H1 (cell line): ENCODE data around the gene MYO9B. TPM values are rescaled to one million over a fixed set of nuclear protein-coding genes. Genes with fewer than 3 reads are reported as not detected.

Experiments used
- CTCF ChIA-PET: fragments of 300-600 bp; sonication (Branson Sonifier 250); formaldehyde crosslinking; loops from one replicate; lab custom pipeline; 2021; ENCODE audit not compliant: partially characterized antibody; lab: Charles Lee
- POLR2A ChIA-PET: fragments of 300-600 bp; sonication (Branson Sonifier 250); formaldehyde crosslinking; loops from one replicate; lab custom pipeline; 2021; ENCODE audit warnings: inconsistent platforms; ENCODE audit not compliant: partially characterized antibody; lab: Charles Lee
- DNase-seq, 2 experiments: peaks; one replicate each; pipeline versions ENCODE4 v3.0.0 to v3.0.0-alpha.2; 2010 to 2022; ENCODE audit warnings: low spot score in 2 of 2, low read depth in 1 of 2, mixed read lengths in 1 of 2
- FAIRE-seq: peaks from 2 replicates; lab custom pipeline; 2011; peaks lifted over from hg19 to GRCh38; lab: Jason Lieb, UNC
- H2AFZ ChIP-seq: 2 replicates; pipeline ENCODE4 v1.8.1; 2012; ENCODE audit warnings: low read length, inconsistent platforms
- H2AK5ac ChIP-seq: 2 replicates; pipeline ENCODE4 v1.6.1; 2013; ENCODE audit warnings: low read depth, low read length
- H2BK120ac ChIP-seq: replicated peaks from 2 replicates; pipeline ENCODE3; 2013; ENCODE audit warnings: low read depth, low read length, inconsistent platforms
- H2BK12ac ChIP-seq: 2 replicates; pipeline ENCODE4 v1.6.1; 2013; ENCODE audit warnings: low read depth, low read length
- H2BK15ac ChIP-seq: 2 replicates; pipeline ENCODE4 v1.6.1; 2013; ENCODE audit warnings: low read length
- H2BK20ac ChIP-seq: 2 replicates; pipeline ENCODE4 v1.6.1; 2013; ENCODE audit warnings: low read length
- H2BK5ac ChIP-seq: 2 replicates; pipeline ENCODE4 v1.6.1; 2013; ENCODE audit warnings: low read depth, low read length
- H3K14ac ChIP-seq: 2 replicates; pipeline ENCODE4 v1.6.1; 2013; ENCODE audit warnings: inconsistent platforms; ENCODE audit not compliant: insufficient read length
- H3K18ac ChIP-seq: 2 replicates; pipeline ENCODE4 v1.6.1; 2013; ENCODE audit warnings: low read length; ENCODE audit errors: extremely low read depth
- H3K23ac ChIP-seq: 2 replicates; pipeline ENCODE4 v1.6.1; 2013; ENCODE audit warnings: inconsistent platforms; ENCODE audit not compliant: insufficient read length
- H3K23me2 ChIP-seq: 2 replicates; pipeline ENCODE4 v1.6.1; 2013; ENCODE audit warnings: low read depth, low read length
- H3K27ac ChIP-seq: 2 replicates; pipeline ENCODE4 v1.6.1; 2011; ENCODE audit warnings: low read depth, low read length, inconsistent platforms
- H3K27me3 ChIP-seq, 4 experiments: replicated peaks in 1 of 4; 1 replicate in 1 of 4; 2 replicates in 3 of 4; pipeline versions ENCODE4 v1.6.1 to v1.8.1; 2011 to 2013; ENCODE audit warnings: low read length in 3 of 4, mild to moderate bottlenecking in 3 of 4, inconsistent platforms in 2 of 4, mixed read lengths in 2 of 4, moderate library complexity in 1 of 4; ENCODE audit not compliant: control insufficient read depth in 3 of 4, insufficient read depth in 3 of 4; ENCODE audit errors: extremely low read depth in 1 of 4
- H3K36me3 ChIP-seq, 4 experiments: 2 replicates each; pipeline versions ENCODE4 v1.6.1 to v1.8.1; 2011 to 2013; ENCODE audit warnings: mild to moderate bottlenecking in 4 of 4, low read length in 3 of 4, moderate library complexity in 2 of 4, control low read depth in 1 of 4, inconsistent platforms in 1 of 4; ENCODE audit not compliant: insufficient read depth in 4 of 4, control insufficient read depth in 2 of 4
- H3K4ac ChIP-seq: replicated peaks from 2 replicates; pipeline ENCODE3; 2013; ENCODE audit warnings: low read length, low read depth, mixed read lengths, inconsistent platforms; ENCODE audit not compliant: insufficient read length
- H3K4me1 ChIP-seq, 4 experiments: replicated peaks in 1 of 4; 1 replicate in 1 of 4; 2 replicates in 3 of 4; pipeline versions ENCODE4 v1.6.1 to v1.8.1; 2011 to 2013; ENCODE audit warnings: low read length in 3 of 4, inconsistent platforms in 2 of 4, mixed read lengths in 1 of 4; ENCODE audit not compliant: insufficient read depth in 4 of 4, control insufficient read depth in 3 of 4
- H3K4me2 ChIP-seq, 2 experiments: 2 replicates each; pipeline versions ENCODE4 v1.6.1 to v1.8.1; 2011 to 2013; ENCODE audit warnings: low read depth in 2 of 2, low read length in 2 of 2, control low read depth in 1 of 2, inconsistent platforms in 1 of 2, mild to moderate bottlenecking in 1 of 2; ENCODE audit not compliant: insufficient read depth in 1 of 2
- H3K4me3 ChIP-seq, 4 experiments: fragments of 200-600, 300-600 bp in 1 of 4; sonication (generic), shearing (Covaris generic), sonication (Bioruptor Twin) in 1 of 4; 2 replicates each; pipeline versions ENCODE4 v1.5.1 to v1.8.1; 2011 to 2016; ENCODE audit warnings: low read length in 4 of 4, low read depth in 3 of 4, control low read depth in 2 of 4, inconsistent platforms in 2 of 4, mild to moderate bottlenecking in 2 of 4, mixed read lengths in 1 of 4, moderate library complexity in 1 of 4; ENCODE audit not compliant: insufficient read depth in 2 of 4; ENCODE audit errors: extremely low read depth in 1 of 4
- H3K56ac ChIP-seq: replicated peaks from 2 replicates; pipeline ENCODE3; 2013; ENCODE audit warnings: low read depth, mild to moderate bottlenecking, mixed read lengths, low read length, inconsistent platforms; ENCODE audit not compliant: insufficient read length
- H3K79me1 ChIP-seq: 2 replicates; pipeline ENCODE4 v1.6.1; 2013; ENCODE audit warnings: low read depth, low read length, control low read depth
- H3K79me2 ChIP-seq, 2 experiments: 2 replicates each; pipeline versions ENCODE4 v1.6.1 to v1.8.1; 2012 to 2013; ENCODE audit warnings: low read length in 2 of 2, mild to moderate bottlenecking in 2 of 2, inconsistent platforms in 1 of 2; ENCODE audit not compliant: insufficient read depth in 2 of 2, control insufficient read depth in 1 of 2
- H3K9ac ChIP-seq, 4 experiments: replicated peaks in 1 of 4; 1 replicate in 1 of 4; 2 replicates in 3 of 4; pipeline versions ENCODE4 v1.6.1 to v1.8.1; 2011 to 2013; ENCODE audit warnings: low read depth in 3 of 4, low read length in 3 of 4, control low read depth in 2 of 4, mild to moderate bottlenecking in 2 of 4, moderate library complexity in 2 of 4, inconsistent platforms in 1 of 4; ENCODE audit errors: extremely low read depth in 1 of 4
- H3K9me3 ChIP-seq, 2 experiments: 2 replicates each; pipeline versions ENCODE4 v1.6.1 to v1.8.1; 2012 to 2013; ENCODE audit warnings: mild to moderate bottlenecking in 2 of 2, moderate library complexity in 2 of 2, control low read depth in 1 of 2, inconsistent platforms in 1 of 2, low read depth in 1 of 2, low read length in 1 of 2, mixed read lengths in 1 of 2; ENCODE audit not compliant: insufficient read depth in 2 of 2
- H4K20me1 ChIP-seq, 2 experiments: replicated peaks in 1 of 2; 2 replicates each; pipeline versions ENCODE3 to v1.8.1; 2011 to 2013; ENCODE audit warnings: inconsistent platforms in 2 of 2, low read length in 2 of 2, mild to moderate bottlenecking in 1 of 2; ENCODE audit not compliant: insufficient read depth in 2 of 2, control insufficient read depth in 1 of 2
- H4K5ac ChIP-seq: 2 replicates; pipeline ENCODE4 v1.6.1; 2013; ENCODE audit warnings: low read length, low read depth, mixed read lengths, inconsistent platforms; ENCODE audit not compliant: insufficient read length
- H4K8ac ChIP-seq: 2 replicates; pipeline ENCODE4 v1.8.0; 2013; ENCODE audit warnings: mild to moderate bottlenecking, moderate library complexity, low read length, inconsistent platforms; ENCODE audit not compliant: insufficient read depth; ENCODE audit errors: extremely low read depth
- H4K91ac ChIP-seq: replicated peaks from 2 replicates; pipeline ENCODE3; 2013; ENCODE audit warnings: low read length, mixed read lengths, inconsistent platforms; ENCODE audit not compliant: insufficient read length
- POLR2AphosphoS5 ChIP-seq: IDR thresholded peaks from 2 replicates; pipeline ENCODE4 v1.6.1; 2011; ENCODE audit warnings: low read depth, low read length
- WGBS, 2 experiments: shearing (Covaris generic) in 1 of 2; methylation state at CpG; one replicate each; pipeline versions ENCODE4 v1.1.6 to v1.1.7; 2013 to 2015; ENCODE audit warnings: low lambda C conversion rate in 2 of 2, mixed read lengths in 2 of 2, inconsistent platforms in 1 of 2, low coverage in 1 of 2, missing lambda C conversion rate in 1 of 2; ENCODE audit not compliant: insufficient replicate concordance in 2 of 2, insufficient coverage in 1 of 2, insufficient read length in 1 of 2; ENCODE audit errors: extremely low coverage in 1 of 2, missing lambda C conversion rate in 1 of 2; 5-methylcytosine and 5-hydroxymethylcytosine counted together
- polyA plus RNA-seq, 7 experiments: library from polyadenylated mRNA; depleted of rRNA in 3 of 7; stranded (reverse) in 5 of 7; unstranded in 2 of 7; fragments of >200 nt in 5 of 7; fragments of 200-250 nt in 2 of 7; gene quantifications; 1 replicate in 5 of 7; 2 replicates in 1 of 7; 4 replicates in 1 of 7; pipeline versions ENCODE4 v1.2.1 to v1.2.3, GENCODE V29; 2011 to 2013; ENCODE audit warnings: missing spikeins in 2 of 7, mixed read lengths in 2 of 7
- total RNA-seq: library from RNA; stranded (reverse); fragmentation: NEBNext Ultra II Directional; extraction: Animal tissue kit (Norgen Biotek cat#: 25700); gene quantifications from 2 replicates; pipeline ENCODE4 v1.2.1, GENCODE V29; 2021
- TF ChIP-seq, protein P1 (sequence below): IDR thresholded peaks from 2 replicates; pipeline ENCODE4 v1.6.1; 2012; ENCODE audit warnings: inconsistent platforms

The MYO9B gene
- total and polyA plus RNA-seq, 2 of the 8 experiments (the other 6 are each of a cell fraction or from before 2014, with no cell fraction given), result 27.6 to 77.1 TPM

DNA sequence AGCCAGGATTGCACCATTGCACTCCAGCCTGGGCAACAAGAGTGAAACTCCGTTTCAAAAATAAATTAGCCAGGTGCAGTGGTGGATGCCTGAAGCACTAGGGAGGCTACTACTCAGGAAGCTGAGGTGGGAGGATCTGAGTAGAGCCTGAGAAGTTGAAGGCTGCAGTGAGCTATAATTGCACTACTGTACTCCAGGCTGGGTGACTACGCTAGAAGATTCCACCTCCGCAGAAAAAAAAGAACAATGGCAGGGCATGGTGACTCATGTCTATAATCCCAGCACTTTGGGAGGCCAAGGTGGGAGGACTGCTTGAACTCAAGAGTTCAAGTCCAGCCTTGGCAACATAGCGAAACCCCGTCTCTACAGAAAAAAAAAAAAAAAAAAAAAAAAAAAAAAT lies 20.8 kb upstream of the MYO9B start:
- H3K4me1 ChIP-seq, result no peaks in the 10 kb centered on the region
- H4K5ac ChIP-seq, result no peak overlapping the region
- no peak overlapping the region for H2BK20ac ChIP-seq
- no peak overlapping the region for H3K27ac ChIP-seq
- no peak overlapping the region for H3K4me2 ChIP-seq
- H2BK15ac ChIP-seq, result no peak overlapping the region
- H3K23ac ChIP-seq, result no peak overlapping the region
- no peak overlapping the region for H2BK12ac ChIP-seq
- peaks cover 17 to 19% of the 10 kb centered on the region in 2 experiments for H3K9me3 ChIP-seq
- H3K18ac ChIP-seq, result no peak overlapping the region
- ChIA-PET CTCF (interaction anchor here (0.6 kb wide), 1 partner anchor 610 kb away, joined by 3 read pairs; no protein-coding TSS in a partner anchor), POLR2A (no interaction called here)
- H3K27me3 ChIP-seq, result no peaks in the 10 kb centered on the region
- no peak overlapping the region for H4K8ac ChIP-seq
- no peak overlapping the region for H3K14ac ChIP-seq
- no peaks in the 10 kb centered on the region for H3K79me2 ChIP-seq
- H3K4ac ChIP-seq, result no peak overlapping the region
- peaks cover 23 to 58% (median 43%) of the 10 kb centered on the region in 4 experiments for H3K36me3 ChIP-seq
- DNase-seq (no peak), FAIRE-seq (no peak)
- H4K91ac ChIP-seq, result no peak overlapping the region
- H3K4me3 ChIP-seq, result no peak overlapping the region
- no peak overlapping the region for H2BK120ac ChIP-seq
- WGBS, 2 experiments, result 81% methylated on average over 5 of the region's 5 CpGs; no CpG with 5 or more reads in 1 of the 2 experiments
- H4K20me1 ChIP-seq, result peaks cover 0 to 8% of the 10 kb centered on the region in 2 experiments
- H2BK5ac ChIP-seq, result no peak overlapping the region
- no peak overlapping the region for H2AK5ac ChIP-seq
- no peak overlapping the region for H2AFZ ChIP-seq
- no peak overlapping the region for H3K56ac ChIP-seq
- H3K23me2 ChIP-seq, result no peaks in the 10 kb centered on the region
- TF ChIP-seq POLR2AphosphoS5, result no peak
- TF ChIP-seq, protein P1, sequence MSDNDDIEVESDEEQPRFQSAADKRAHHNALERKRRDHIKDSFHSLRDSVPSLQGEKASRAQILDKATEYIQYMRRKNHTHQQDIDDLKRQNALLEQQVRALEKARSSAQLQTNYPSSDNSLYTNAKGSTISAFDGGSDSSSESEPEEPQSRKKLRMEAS, result no peak
- no peak overlapping the region for H3K9ac ChIP-seq
- peaks cover 3% of the 10 kb centered on the region; the same call in 1 of the 2 replicates for H3K79me1 ChIP-seq
